ENCODE data around the gene PRTFDC1. TPM values are rescaled to one million over a fixed set of nuclear protein-coding genes. Genes with fewer than 3 reads are reported as not detected.

Gene PRTFDC1
- total RNA-seq, 1 donor from 2014 or later = 4.7 TPM

DNA sequence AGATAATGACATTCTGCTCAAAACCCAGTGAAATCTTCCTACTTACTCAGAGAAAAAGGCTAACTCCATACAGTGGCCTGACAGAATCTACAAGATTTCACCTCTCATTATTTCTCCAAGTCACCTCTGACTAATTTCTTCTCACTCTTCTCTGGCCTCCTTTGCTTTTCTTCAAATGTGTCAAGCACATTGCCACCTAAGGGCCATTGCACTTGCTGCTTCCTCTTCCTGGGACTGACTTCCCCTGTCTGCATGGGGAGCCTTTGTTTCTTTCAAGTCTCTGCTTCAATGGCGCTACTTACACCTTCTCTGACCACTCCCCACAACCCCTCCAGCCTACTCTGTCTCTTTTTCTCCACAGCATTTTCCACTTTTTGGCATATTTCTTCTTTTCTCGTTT lies 36.0 kb downstream of the PRTFDC1 start:
- intact Hi-C loops (cut with DNase I) = no loop called here
- DNase-seq (ENCODE audit: low spot score) (no peak), ATAC-seq (no peak)

DNA sequence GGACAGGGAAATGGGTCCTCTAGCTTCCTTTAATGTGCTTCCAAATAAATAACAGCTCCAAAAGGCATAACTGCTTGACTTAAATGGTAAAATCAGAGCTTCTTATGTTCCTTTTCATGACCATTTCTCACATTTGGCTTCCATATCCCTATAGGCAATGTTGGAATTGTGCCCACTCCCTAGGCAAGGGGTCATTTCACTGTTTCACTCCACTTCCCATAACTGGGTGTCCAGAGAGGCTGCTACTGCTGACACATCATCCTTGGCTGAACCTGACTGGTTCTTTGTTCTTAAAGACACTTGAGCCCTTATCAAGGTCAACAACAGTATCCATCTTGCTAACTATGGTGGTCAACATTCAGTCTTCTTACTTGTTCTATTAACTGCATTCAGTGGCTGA lies 37.1 kb downstream of the PRTFDC1 start:
- DNase-seq (ENCODE audit: low spot score) (no peak), ATAC-seq (no peak)
- intact Hi-C loops (cut with DNase I) = no loop called here

DNA sequence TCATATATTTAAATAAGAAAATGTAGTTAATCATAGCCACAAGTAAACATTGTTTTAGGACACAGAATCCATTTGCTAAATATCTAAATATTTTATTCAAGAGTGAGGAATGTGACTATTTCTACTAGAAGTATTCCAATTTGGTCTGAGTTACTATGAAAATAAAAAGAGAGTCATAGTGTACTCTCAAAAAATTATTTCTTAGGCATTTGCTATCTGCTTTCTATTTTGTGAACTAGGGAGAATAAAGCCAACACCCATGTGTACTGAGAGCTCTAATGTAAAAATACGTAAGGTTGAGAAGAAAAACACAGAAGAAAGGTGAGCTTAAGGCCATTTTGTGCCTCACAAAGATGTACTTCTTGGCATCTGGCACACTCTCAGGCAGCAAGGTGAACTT lies 38.3 kb downstream of the PRTFDC1 start:
- ATAC-seq (no peak), DNase-seq (ENCODE audit: low spot score) (no peak)
- intact Hi-C loops (cut with DNase I) = no loop called here

DNA sequence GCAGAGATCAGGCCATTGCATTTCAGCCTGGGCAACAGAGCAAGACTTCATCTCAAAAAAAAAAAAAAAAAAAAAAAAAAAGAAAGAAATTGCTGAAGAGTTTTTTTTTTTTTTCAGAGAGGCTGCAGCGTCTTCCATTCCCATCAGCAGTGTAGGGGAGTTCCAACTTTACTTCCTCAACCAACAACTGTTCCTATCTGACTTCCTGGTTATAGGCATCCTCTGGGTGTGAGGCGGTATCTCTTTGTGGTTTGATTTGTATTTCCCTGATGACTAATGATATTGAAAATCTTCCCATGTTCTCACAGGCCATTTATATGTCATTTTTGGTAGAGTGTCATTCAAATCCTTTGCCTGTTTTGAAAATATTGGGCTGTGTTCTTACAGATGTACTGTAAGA lies 40.2 kb downstream of the PRTFDC1 start:
- DNase-seq (ENCODE audit: low spot score) (no peak), ATAC-seq (peak; percentile 57)
- intact Hi-C loops (cut with DNase I) = no loop called here

DNA sequence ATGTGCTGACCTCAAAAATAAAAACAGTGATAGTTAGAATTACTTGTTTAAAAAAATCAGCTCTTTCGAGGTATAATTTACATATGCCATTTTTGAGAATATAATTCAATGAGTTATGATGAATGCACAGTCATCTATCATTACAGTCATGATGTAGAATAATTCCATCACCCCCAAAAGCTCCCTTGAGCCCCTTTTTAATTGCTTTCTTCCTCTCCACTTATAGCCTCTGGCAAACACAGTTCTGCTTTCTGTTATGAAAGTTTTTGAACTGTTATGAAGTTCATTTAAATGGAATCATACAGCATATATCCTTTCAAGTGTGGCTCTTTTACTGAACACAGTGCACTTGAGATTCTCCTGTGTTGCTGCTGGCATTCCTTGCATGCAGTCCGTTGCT lies 41.4 kb downstream of the PRTFDC1 start:
- no peak for DNase-seq (ENCODE audit: low spot score)
- intact Hi-C loops (cut with DNase I) = no loop called here
- ATAC-seq = no peak

DNA sequence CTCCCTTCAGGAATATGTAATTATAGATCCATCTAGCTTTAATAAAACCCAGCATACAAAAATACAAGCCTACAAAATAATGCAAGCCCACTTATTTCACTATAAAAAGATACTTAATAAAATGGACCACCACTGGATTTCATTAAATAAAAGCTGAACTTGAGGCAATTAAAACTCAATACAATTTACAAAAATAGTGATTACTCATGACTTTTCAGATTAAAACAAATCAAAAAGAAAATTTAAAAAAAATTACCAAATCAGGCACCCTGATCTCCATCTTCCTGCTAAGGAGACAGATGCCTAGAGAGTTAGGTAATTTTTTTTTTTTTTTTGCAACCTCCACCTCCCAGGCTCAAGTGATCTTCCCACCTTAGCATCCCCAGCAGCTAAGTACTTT lies 41.8 kb downstream of the PRTFDC1 start:
- ATAC-seq = no peak
- DNase-seq (ENCODE audit: low spot score) = no peak
- intact Hi-C loops (cut with DNase I) = no loop called here

DNA sequence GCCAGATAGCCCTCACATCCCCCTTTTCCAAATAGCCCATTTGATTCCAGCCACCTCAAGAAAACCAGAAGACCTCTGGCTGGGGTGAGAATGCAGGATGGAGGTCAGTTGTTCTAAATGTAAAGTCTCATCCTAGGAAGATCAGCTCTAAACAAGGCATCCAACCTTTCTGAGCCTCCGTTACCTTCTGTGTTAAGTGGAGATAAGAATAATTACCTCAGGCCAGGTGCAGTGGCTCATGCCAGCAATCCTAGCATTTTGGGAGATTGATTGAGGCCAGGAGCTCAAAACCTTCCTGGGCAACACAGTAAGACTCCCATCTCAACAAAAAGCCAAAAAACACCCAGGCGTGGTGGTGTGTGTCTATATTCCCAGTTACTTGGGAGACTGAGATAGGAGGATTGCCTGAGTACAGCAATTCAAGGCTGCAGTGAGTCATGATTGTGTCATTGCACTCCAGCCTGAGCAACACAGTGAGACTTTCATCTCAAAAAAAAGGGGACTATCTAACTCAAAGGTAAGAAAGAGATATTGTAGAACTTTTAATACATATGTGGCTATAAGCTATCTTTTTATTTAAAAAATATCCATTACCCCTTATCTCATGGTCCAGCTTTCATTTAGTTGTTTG lies 43.5 kb downstream of the PRTFDC1 start:
- no peak for ATAC-seq
- intact Hi-C loops (cut with DNase I) = no loop called here
- DNase-seq (ENCODE audit: low spot score) = no peak

DNA sequence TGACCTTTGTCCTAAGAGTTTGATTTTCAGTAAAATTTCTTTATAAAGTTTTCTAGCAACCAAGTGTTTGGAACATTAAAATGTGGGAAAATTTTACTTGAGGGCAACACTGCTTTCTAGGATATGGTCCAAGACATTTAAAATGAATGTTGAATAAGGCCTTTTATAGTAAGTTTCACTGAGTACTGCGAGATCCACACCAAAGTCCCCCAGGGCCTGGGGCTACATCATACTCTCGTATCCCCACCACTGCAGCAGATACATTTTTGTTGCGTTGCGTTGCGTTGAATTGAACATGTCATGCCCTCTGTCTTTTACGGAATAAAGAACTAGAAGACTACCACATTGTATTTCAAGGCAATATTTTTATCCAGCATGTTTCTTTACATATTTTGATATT lies 44.5 kb downstream of the PRTFDC1 start:
- DNase-seq (ENCODE audit: low spot score) = no peak

DNA sequence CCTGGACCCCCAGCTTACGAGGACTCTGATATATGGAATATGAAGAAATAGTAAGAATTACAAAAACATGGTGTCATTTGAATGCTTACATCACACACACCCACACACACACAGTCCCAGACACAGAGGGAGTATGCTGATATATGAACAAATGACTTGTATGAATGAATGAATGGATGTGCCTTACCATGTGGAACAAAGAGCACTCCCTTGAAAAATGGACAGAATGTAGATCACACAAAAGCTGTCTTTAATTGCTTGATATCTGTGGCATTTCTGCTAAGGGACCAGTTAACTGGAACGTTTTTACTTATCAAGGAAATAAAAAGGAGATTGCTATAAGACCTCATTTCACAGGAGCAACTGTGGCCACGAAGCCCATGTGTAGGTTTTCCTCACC lies 46.0 kb downstream of the PRTFDC1 start:
- no peak for ATAC-seq
- intact Hi-C loops (cut with DNase I) = no loop called here
- no peak for DNase-seq (ENCODE audit: low spot score)

More for the DNA sequence above, 44.5 kb downstream of the PRTFDC1 start:
- intact Hi-C loops (cut with DNase I) = no loop called here
- peak; percentile 64 for ATAC-seq

DNA sequence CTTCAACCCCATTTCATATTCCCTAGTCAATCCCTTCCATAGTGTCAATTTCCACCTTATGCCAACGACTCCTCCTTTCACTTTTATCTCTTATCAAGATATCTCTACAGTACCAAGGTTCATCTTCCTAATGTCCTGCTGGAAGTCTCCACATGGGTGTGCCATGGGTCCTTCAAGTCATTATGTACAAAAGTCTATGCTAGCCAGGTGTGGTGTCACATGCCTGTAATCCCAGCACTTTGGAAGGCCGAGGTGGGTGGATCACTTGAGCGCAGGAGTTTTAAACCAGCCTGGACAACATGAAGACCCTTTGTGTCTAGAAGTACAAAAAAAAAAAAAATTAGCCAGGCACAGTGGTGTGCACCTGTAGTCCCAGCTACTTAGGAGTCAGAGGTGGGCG lies 47.6 kb downstream of the PRTFDC1 start:
- DNase-seq (ENCODE audit: low spot score) = no peak
- no peak for ATAC-seq
- intact Hi-C loops (cut with DNase I) = no loop called here

DNA sequence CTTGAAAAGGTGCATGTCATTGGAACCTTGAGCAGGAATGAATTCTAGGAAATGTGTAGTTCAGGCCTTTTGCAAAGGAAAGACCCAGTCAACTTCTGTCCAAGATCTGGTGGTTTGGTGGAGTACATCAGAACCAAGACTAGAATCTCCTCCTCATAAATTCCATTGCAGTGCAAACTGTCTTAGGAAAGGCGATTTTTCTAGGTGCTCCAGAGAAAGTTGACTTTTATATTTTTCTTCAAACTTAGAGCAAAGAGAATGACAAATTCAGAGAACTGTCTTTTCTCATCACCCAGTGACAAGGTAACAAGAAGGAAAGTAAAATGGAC lies 50.0 kb downstream of the PRTFDC1 start:
- intact Hi-C loops (cut with DNase I) = no loop called here
- no peak for DNase-seq (ENCODE audit: low spot score)
- no peak for ATAC-seq

DNA sequence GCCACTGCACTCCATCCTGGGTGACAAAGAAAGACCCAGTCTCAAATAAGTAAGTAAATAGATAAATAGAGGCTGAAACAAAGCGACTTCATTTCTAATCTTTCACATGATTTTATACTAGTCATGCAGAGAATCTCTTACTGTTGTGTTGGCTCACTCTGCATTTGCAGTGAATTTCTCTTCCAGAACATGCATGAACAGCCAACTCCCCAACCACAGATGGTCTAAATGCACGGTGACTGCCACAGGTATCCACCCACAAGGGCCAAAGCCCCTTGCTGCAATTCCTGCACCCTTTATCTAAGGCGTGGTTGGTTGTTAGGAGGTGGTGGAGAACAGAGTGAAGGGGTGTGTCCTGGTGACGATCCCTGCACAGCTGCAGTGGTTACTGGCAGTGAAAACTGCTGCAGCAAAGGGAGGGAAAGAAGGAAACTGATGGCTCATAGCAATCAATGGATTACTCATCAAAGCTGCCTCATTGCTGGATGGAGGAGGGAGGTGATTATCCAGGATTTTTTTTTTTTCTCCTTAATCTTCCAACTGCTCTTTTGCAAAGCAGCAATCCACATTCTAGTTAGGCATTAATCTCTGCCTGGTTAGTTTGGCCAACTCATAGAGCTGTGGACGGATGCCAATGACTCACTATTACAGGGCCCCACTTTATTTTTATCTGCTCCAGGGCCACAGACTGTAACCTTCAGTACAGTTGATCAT lies 50.6 kb downstream of the PRTFDC1 start:
- no peak for DNase-seq (ENCODE audit: low spot score)

DNA sequence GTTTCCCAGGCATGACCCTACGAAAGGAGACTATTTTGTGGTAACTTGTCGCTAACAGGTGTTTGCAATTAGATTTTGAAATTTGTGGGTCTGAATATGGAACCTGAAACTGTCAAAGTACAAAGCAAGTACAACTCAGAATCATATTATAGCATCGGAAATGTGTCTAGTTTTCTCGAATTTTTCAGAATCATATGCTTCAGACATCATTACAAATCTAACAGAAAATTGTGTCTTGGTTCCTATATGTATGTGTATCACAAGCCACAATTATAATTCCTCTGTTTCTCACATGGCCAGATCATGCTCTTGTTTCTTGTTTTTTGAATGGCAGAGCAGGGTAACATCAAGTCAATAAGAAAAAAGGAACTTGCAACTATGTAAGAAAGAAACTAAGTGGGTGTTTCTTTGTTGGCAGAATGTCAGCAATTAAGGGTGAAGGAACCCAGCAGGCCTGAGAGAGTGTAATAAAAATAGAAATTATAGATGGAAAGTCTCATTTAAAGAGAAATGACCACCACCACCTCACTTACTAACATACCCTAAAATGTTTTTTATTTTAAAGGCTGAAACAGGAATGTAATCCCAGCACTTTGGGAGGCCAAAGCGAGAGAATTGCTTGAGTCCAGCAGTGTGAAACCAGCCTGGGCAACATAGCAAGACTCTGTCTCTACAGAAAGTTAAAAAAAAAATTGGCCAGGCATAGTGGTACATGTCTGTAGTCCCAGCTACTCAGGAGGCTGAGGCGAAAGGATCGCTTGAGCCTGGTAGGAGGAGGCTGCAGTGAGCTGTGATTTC lies 51.3 kb downstream of the PRTFDC1 start:
- ATAC-seq (peak; percentile 79), DNase-seq (ENCODE audit: low spot score) (no peak)
- intact Hi-C loops (cut with DNase I) = no loop called here

More for the DNA sequence above, 50.6 kb downstream of the PRTFDC1 start:
- intact Hi-C loops (cut with DNase I) = no loop called here
- ATAC-seq = peak; percentile 87

DNA sequence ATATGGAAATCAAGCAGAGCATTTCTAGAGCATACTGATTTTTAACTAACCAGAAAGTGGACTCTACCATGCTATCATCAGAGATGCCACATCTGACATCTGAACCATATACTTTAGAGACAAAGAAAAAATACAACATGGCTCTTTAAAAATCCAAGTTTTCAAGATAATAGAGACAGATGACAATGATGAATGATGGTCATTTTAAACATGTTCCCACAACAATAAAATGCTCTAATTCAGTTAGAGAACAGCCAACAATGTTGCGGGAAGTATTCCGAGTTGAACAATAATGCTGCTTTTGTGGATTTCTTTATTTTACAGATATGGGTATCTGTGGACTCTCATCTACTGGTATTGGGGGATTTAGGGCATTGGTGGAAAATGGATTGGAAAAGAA lies 52.8 kb downstream of the PRTFDC1 start:
- intact Hi-C loops (cut with DNase I) = no loop called here
- ATAC-seq = no peak
- no peak for DNase-seq (ENCODE audit: low spot score)

DNA sequence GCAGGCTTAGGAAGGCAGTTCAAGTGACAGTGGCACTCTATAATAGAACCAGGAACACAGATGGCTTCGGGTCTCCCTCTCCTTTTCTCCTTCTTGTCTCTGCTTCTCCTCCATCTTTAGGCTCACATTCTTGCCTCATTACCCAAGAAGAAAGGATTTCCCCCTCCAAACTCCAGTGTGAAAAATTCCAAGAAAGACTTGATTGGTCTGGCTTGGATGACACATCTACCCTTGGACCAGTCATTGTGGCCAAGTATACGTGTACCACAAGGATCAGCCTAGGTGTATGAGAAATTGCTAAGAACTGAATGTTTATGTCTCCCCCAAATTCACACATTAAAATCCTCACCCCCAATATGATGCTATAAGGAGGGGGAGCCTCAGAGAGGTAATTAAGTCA lies 53.9 kb downstream of the PRTFDC1 start:
- intact Hi-C loops (cut with DNase I) = no loop called here
- ATAC-seq (no peak), DNase-seq (ENCODE audit: low spot score) (no peak)

DNA sequence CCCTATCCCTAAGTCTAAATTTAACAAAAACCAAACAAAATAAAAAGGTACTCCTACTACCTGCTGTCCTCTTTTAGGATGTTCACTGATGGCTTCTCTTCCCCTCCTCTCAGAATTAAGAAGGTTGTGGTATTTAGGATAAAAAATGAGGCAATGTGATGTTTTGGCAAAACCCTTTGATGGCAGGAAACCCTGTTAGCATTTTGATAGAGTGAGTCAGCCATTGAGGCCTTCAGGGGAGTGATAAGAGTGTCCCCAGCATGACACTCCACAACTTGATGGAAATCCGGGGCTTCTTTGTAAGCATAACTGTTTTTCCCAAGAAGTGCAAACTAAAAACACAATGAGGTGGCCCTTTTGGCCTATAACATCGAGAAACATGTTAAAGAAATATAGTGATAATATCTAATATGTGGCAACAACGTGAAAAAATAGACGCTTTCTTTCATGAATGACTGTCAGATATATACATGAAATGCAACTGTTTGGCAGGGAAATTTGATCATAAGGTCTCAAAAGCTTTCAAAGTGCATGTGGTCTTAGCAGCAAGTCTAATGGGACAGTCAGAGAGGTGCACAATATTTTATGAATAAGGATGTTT lies 55.0 kb downstream of the PRTFDC1 start:
- intact Hi-C loops (cut with DNase I) = no loop called here
- DNase-seq (ENCODE audit: low spot score) (no peak), ATAC-seq (no peak)

DNA sequence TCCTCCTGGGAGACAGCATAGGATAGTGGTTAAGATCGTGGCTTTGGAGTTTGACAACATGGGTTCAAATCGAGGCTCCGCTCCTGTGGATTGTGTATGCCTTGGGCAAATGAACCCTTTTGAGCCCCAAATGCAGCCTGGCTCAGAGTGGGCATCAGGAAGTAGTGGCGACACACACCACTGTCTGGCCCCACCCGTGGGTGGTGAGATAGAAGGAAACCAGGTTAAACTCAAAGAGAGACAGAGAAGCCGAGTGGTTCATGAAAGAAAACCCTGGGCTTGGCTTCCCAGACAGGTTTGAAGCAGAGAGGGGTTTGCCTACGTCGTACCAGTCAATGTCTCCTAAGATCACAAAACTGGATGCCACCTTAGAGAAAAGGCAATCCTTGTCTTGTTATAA lies 57.7 kb downstream of the PRTFDC1 start:
- intact Hi-C loops (cut with DNase I) = no loop called here
- ATAC-seq = no peak
- DNase-seq (ENCODE audit: low spot score) = no peak

DNA sequence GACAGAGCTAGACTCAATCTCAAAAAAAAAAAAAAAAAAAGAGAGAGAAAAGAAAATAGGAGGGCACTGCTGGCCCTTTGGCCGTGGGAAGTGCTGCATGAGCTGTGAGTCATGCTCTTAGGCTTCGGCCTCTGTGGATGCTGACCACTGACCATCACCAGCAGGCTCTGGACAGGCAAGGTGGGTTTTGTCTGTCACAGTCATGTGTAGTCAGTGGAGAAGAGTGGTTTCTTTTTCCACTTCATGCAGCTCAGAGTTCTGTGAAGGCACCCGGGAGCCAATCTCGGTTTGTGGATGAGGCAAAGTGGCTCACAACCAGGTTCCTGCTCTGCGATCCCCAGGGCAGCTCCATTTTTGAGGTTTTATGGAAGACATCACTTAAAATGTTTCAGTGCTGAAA lies 58.1 kb downstream of the PRTFDC1 start:
- intact Hi-C loops (cut with DNase I) = no loop called here
- ATAC-seq (peak; percentile 59), DNase-seq (ENCODE audit: low spot score) (no peak)

DNA sequence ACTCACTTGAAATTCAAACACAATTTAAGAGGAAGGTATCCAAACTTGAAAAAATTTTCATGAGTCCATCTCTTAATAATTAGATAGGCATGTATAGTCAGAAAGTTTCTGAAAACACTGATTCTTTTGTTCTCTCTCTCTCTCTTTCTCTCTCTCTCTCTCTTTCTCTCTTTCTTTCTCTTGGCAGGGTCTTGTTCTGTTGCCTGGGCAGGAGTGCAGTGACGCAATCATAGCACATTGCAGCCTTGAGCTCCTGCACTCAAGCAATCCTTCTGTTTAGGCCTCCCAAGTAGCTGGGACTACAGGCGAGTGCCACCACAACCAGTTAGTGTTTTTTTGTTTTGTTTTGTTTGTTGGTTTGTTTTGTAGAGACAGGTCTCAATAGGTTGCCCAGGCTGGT lies 59.3 kb downstream of the PRTFDC1 start:
- intact Hi-C loops (cut with DNase I) = no loop called here
- DNase-seq (ENCODE audit: low spot score) (no peak), ATAC-seq (no peak)

DNA sequence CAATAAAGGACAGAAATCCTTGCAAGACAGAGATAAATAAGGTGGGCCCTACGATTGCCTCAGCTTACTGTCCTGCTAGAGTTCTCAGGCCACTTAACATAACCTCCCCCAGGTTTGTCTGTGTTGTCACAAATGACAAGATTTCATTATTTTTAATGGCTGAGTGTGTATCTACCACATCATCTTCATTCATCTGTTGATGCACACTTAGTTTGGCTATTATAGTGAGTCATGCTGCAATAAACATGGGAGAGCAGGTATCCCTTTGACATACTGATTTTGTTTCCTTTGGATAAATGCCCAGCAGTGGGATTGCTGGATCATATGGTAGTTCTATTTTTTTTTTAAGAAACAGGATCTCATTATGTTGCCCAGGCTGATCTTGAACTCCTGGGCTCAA lies 60.6 kb downstream of the PRTFDC1 start:
- no peak for ATAC-seq
- intact Hi-C loops (cut with DNase I) = no loop called here

More for the DNA sequence above, 60.6 kb downstream of the PRTFDC1 start:
- DNase-seq (ENCODE audit: low spot score) = no peak
